SK-N-SH (cell line): Measurements from ENCODE around the gene DAP. TPM values are rescaled to one million over a fixed set of nuclear protein-coding genes. Genes with fewer than 3 reads are reported as not detected.

Source experiments
- CTCF ChIA-PET: fragments of 300-600, 350-600 bp; formaldehyde crosslinking; extraction: SDS; loops from one replicate; lab custom pipeline; 2021; lab: Yijun Ruan, JAX
- POLR2A ChIA-PET: fragments of 350-600 bp; sonication (Branson Sonifier 250); formaldehyde crosslinking; extraction: SDS; loops from one replicate; lab custom pipeline; 2020; ENCODE audit warnings: antibody characterized with exemption, inconsistent platforms; lab: Yijun Ruan, JAX
- DNase-seq: peaks from one replicate; pipeline ENCODE4 v3.0.0; 2012
- H2AFZ ChIP-seq: fragments of 200-600 bp; sonication (generic); 2 replicates; pipeline ENCODE4 v1.8.1; 2016; ENCODE audit warnings: antibody characterized with exemption, mild to moderate bottlenecking, low read depth
- H3F3A ChIP-seq: fragments of 200-600 bp; sonication (generic); replicated peaks from 2 replicates; pipeline ENCODE3; 2016; ENCODE audit warnings: antibody characterized with exemption, mild to moderate bottlenecking; ENCODE audit not compliant: insufficient read depth
- H3K27ac ChIP-seq, 2 experiments: fragments of 200-500 bp in 1 of 2; fragments of 200-600 bp in 1 of 2; sonication (Bioruptor generic) in 1 of 2; sonication (generic), shearing (Covaris generic) in 1 of 2; 2 replicates each; pipeline versions ENCODE4 v1.5.1 to v1.6.1; 2014 to 2016; ENCODE audit warnings: low read depth in 2 of 2, inconsistent platforms in 1 of 2, low read length in 1 of 2, mild to moderate bottlenecking in 1 of 2, mixed read lengths in 1 of 2
- H3K27me3 ChIP-seq: fragments of 200-600 bp; sonication (generic), shearing (Covaris generic); 2 replicates; pipeline ENCODE4 v1.6.1; 2016; ENCODE audit warnings: mixed run types; ENCODE audit not compliant: insufficient read depth
- H3K36me3 ChIP-seq, 2 experiments: fragments of 200-500 bp in 1 of 2; fragments of 200-600 bp in 1 of 2; sonication (Bioruptor generic) in 1 of 2; sonication (generic) in 1 of 2; replicated peaks in 1 of 2; 2 replicates each; pipeline versions ENCODE3 to v1.5.1; 2014 to 2016; ENCODE audit warnings: low read length in 1 of 2, mild to moderate bottlenecking in 1 of 2; ENCODE audit not compliant: insufficient read depth in 2 of 2, control insufficient read depth in 1 of 2
- H3K4me1 ChIP-seq, 2 experiments: fragments of 200-500 bp in 1 of 2; fragments of 200-600 bp in 1 of 2; sonication (Bioruptor generic) in 1 of 2; sonication (generic), shearing (Covaris generic) in 1 of 2; 2 replicates each; pipeline versions ENCODE4 v1.5.1 to v1.6.1; 2014 to 2016; ENCODE audit warnings: low read depth in 1 of 2, low read length in 1 of 2, mixed run types in 1 of 2; ENCODE audit not compliant: insufficient read depth in 2 of 2, control insufficient read depth in 1 of 2
- H3K4me2 ChIP-seq: fragments of 200-600 bp; sonication (generic), shearing (Covaris generic); 2 replicates; pipeline ENCODE4 v1.6.1; 2017; ENCODE audit warnings: mixed run types
- H3K4me3 ChIP-seq, 2 experiments: fragments of 200-500 bp in 1 of 2; fragments of 200-600 bp in 1 of 2; sonication (Bioruptor generic) in 1 of 2; sonication (generic), shearing (Covaris generic) in 1 of 2; 2 replicates each; pipeline versions ENCODE4 v1.5.1 to v1.8.1; 2014 to 2016; ENCODE audit warnings: low read depth in 2 of 2, inconsistent platforms in 1 of 2, low read length in 1 of 2, mild to moderate bottlenecking in 1 of 2, mixed read lengths in 1 of 2, moderate library complexity in 1 of 2
- H3K79me2 ChIP-seq: fragments of 200-600 bp; sonication (generic); 2 replicates; pipeline ENCODE4 v1.8.1; 2017; ENCODE audit warnings: mild to moderate bottlenecking; ENCODE audit not compliant: insufficient read depth
- H3K9ac ChIP-seq: fragments of 200-600 bp; sonication (generic); 2 replicates; pipeline ENCODE4 v1.6.1; 2017; ENCODE audit warnings: mixed run types
- H3K9me2 ChIP-seq: fragments of 200-600 bp; sonication (generic); 2 replicates; pipeline ENCODE4 v1.6.1; 2017; ENCODE audit warnings: mixed run types
- H3K9me3 ChIP-seq: fragments of 200-600 bp; sonication (generic); 2 replicates; pipeline ENCODE4 v1.6.1; 2017; ENCODE audit warnings: mixed run types, mild to moderate bottlenecking, moderate library complexity
- H4K20me1 ChIP-seq: fragments of 200-600 bp; sonication (generic); 2 replicates; pipeline ENCODE4 v1.6.1; 2017; ENCODE audit warnings: mild to moderate bottlenecking, mixed run types; ENCODE audit not compliant: insufficient read depth
- CTCF ChIP-seq: fragments of 200-600 bp; sonication (generic); IDR thresholded peaks from 2 replicates; pipeline ENCODE4 v1.6.1; 2017; ENCODE audit warnings: antibody characterized with exemption, mild to moderate bottlenecking, moderate library complexity
- ELF1 ChIP-seq: IDR thresholded peaks from 2 replicates; pipeline ENCODE4 v1.4.0; 2012
- EZH2phosphoT487 ChIP-seq: fragments of 200-600 bp; sonication (generic); IDR thresholded peaks from 2 replicates; pipeline ENCODE4 v1.6.1; 2017; ENCODE audit warnings: low read depth, mixed run types, mild to moderate bottlenecking, antibody characterized with exemption, moderate library complexity, borderline replicate concordance
- FOXM1 ChIP-seq: IDR thresholded peaks from 2 replicates; pipeline ENCODE4 v1.4.0; 2012; ENCODE audit warnings: low read depth, mild to moderate bottlenecking
- GABPA ChIP-seq: IDR thresholded peaks from 2 replicates; pipeline ENCODE4 v1.4.0; 2012; ENCODE audit warnings: low read depth, mild to moderate bottlenecking
- GATA2 ChIP-seq: sonication (generic); formaldehyde crosslinking; IDR thresholded peaks from 2 replicates; pipeline ENCODE4 v1.5.0; 2020; ENCODE audit warnings: mild to moderate bottlenecking, missing genetic modification reagents
- JUND ChIP-seq: IDR thresholded peaks from 2 replicates; pipeline ENCODE4 v1.4.0; 2012
- MAX ChIP-seq: IDR thresholded peaks from 2 replicates; pipeline ENCODE4 v1.4.0; 2012; ENCODE audit warnings: low read depth
- MEF2A ChIP-seq: IDR thresholded peaks from 2 replicates; pipeline ENCODE4 v1.4.0; 2012; ENCODE audit warnings: low read depth, borderline replicate concordance
- NFIC ChIP-seq: IDR thresholded peaks from 2 replicates; pipeline ENCODE4 v1.4.0; 2012; ENCODE audit warnings: borderline replicate concordance
- NRF1 ChIP-seq: IDR thresholded peaks from 2 replicates; pipeline ENCODE4 v1.6.1; 2012; ENCODE audit warnings: low read depth, mild to moderate bottlenecking, low read length
- POLR2AphosphoS5 ChIP-seq: IDR thresholded peaks from 2 replicates; pipeline ENCODE4 v1.6.1; 2012; ENCODE audit warnings: low read depth, low read length
- RCOR1 ChIP-seq: fragments of 150-350 bp; IDR thresholded peaks from 2 replicates; pipeline ENCODE4 v1.6.1; 2017; ENCODE audit warnings: antibody characterized with exemption, low read length
- REST ChIP-seq: IDR thresholded peaks from 2 replicates; pipeline ENCODE4 v1.6.1; 2012; ENCODE audit warnings: mild to moderate bottlenecking, low read depth, low read length, moderate library complexity
- RFX5 ChIP-seq: IDR thresholded peaks from 2 replicates; pipeline ENCODE4 v1.6.1; 2012; ENCODE audit warnings: mild to moderate bottlenecking, improper control_type of control experiment, low read length
- SMC3 ChIP-seq: IDR thresholded peaks from 2 replicates; pipeline ENCODE4 v1.6.1; 2012; ENCODE audit warnings: low read depth, low read length, improper control_type of control experiment
- TCF12 ChIP-seq: IDR thresholded peaks from 2 replicates; pipeline ENCODE4 v1.4.0; 2012
- USF1 ChIP-seq: IDR thresholded peaks from 2 replicates; pipeline ENCODE4 v1.4.0; 2012; ENCODE audit warnings: low read depth, borderline replicate concordance
- USF2 ChIP-seq: fragments of 150-350 bp; IDR thresholded peaks from 2 replicates; pipeline ENCODE4 v1.6.1; 2017; ENCODE audit warnings: antibody characterized with exemption, low read length, low read depth, borderline replicate concordance
- ZBTB33 ChIP-seq: IDR thresholded peaks from 2 replicates; pipeline ENCODE4 v1.4.0; 2012; ENCODE audit warnings: low read depth, borderline replicate concordance
- WGBS: methylation state at CpG from one replicate; pipeline ENCODE4 v1.1.6; 2017; ENCODE audit warnings: low lambda C conversion rate; 5-methylcytosine and 5-hydroxymethylcytosine counted together
- polyA plus RNA-seq, 3 experiments: library from polyadenylated mRNA; depleted of rRNA; stranded (reverse); fragments of >200 nt; gene quantifications; 2 replicates each; pipeline ENCODE4 v1.2.3, GENCODE V29; 2012

Gene DAP
- polyA plus RNA-seq, 1 of the 3 experiments (the other 2 are of a cell fraction) = 78.2 TPM

- 93% methylated on average over 10 of the region's 15 CpGs for WGBS
- Histone ChIP-seq H3K9ac (no peak overlapping the region), H3K4me3 (no peak overlapping the region), H3K4me1 (peaks cover 7 to 43% of the 10 kb centered on the region in 2 experiments; a peak in 3 of 4 replicates), H3K36me3 (peaks cover 0 to 5% of the 10 kb centered on the region in 2 experiments), H3K9me3 (no peaks in the 10 kb centered on the region), H3K27ac (no peak overlapping the region), H3K4me2 (no peak overlapping the region), H4K20me1 (no peaks in the 10 kb centered on the region), H3K27me3 (no peaks in the 10 kb centered on the region), H3F3A (peaks cover 6% of the 10 kb centered on the region), H2AFZ (no peak overlapping the region), H3K79me2 (no peaks in the 10 kb centered on the region), H3K9me2 (no peaks in the 10 kb centered on the region)
- no peak for TF ChIP-seq GATA2
- no peak for TF ChIP-seq SMC3
- TF ChIP-seq USF1 = no peak
- no peak for TF ChIP-seq CTCF
- no peak for TF ChIP-seq NRF1
- TF ChIP-seq ELF1 = no peak
- no peak for TF ChIP-seq NFIC
- TF ChIP-seq REST = no peak
- TF ChIP-seq POLR2AphosphoS5 = no peak
- no peak for TF ChIP-seq FOXM1
- no peak for TF ChIP-seq TCF12
- no peak for TF ChIP-seq RFX5
- TF ChIP-seq USF2 = no peak
- TF ChIP-seq MAX = no peak
- TF ChIP-seq MEF2A = no peak
- TF ChIP-seq RCOR1 = no peak
- no peak for TF ChIP-seq GABPA
- TF ChIP-seq JUND = no peak
- no peak for TF ChIP-seq EZH2phosphoT487
- TF ChIP-seq ZBTB33 = no peak
- no peak for DNase-seq
- CTCF ChIA-PET = interaction anchor here (1.1 to 1.7 kb wide), 3 partner anchors 14 to 377 kb away, joined by 3 to 4 read pairs (median 4); no protein-coding TSS in a partner anchor
- POLR2A ChIA-PET = no interaction called here
Observed at GRCh38 chr5:10660720-10661387, 100.2 kb downstream of the DAP start.
